ENCODE results near the gene PRR7.

GRCh38 chr5:177442066-177442826, 4.4 kb upstream of the PRR7 start:
- no peak for TF ChIP-seq CTCF (IDR thresholded peaks at IDR 0.05)
- no peak for TF ChIP-seq POLR2A (IDR thresholded peaks at IDR 0.05)

All from thyroid gland (tissue), 4 donors.